TTC549 (cell line): ENCODE data around the gene GRK2.
"Not testable (repeated sequence)": the region's sequence is repeated elsewhere in the genome, so short reads cannot be mapped to it uniquely, and the experiment has no call there.

Experiments
- FAIRE-seq: peaks from 2 replicates; lab custom pipeline; 2012; peaks lifted over from hg19 to GRCh38; lab: Jason Lieb, UNC

GRK2 gene

DNA sequence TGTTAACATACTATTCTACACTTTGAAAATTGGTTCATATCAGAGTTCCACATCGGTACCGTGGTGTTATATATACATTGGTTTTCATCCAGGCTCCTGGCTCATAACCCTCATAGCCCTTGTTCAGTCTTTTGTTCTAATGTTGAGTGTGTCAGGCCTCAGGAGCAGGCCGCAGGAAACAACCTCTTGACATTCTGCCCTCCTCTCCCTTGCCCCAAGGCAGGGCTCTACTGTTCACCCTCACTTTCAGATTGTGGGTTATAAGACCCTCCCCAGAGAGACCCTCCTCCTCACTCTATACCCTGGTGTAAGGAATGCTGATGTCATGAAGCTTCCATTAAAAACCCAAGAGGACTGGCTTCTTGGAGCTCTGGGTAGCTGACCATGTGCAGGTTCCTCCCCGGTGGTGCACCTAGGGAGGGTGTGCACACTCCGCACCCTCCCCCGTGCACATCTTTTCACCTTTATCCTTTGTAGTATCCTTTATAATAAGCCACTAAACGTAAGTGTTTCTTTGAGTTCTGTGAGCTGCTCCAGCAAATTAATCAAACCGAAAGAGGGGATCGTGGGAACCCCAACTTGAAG lies 49.1 kb downstream of the GRK2 start:
- no peak for FAIRE-seq

DNA sequence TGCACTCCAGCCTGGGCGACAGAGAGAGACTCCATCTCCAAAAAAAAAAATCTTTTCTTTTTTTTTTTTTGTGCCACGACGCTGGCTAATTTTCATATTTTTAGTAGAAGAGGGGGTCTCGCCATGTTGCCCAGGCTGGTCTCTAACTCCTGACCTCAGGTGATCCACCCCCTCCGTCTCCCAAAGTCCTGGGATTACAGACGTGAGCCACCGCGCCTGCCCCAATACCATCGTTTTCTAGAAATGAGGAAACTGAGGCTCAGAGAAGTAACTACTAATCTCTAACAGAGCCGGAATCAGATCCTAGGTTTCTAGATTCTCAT lies 50.6 kb downstream of the GRK2 start:
- no peak for FAIRE-seq

DNA sequence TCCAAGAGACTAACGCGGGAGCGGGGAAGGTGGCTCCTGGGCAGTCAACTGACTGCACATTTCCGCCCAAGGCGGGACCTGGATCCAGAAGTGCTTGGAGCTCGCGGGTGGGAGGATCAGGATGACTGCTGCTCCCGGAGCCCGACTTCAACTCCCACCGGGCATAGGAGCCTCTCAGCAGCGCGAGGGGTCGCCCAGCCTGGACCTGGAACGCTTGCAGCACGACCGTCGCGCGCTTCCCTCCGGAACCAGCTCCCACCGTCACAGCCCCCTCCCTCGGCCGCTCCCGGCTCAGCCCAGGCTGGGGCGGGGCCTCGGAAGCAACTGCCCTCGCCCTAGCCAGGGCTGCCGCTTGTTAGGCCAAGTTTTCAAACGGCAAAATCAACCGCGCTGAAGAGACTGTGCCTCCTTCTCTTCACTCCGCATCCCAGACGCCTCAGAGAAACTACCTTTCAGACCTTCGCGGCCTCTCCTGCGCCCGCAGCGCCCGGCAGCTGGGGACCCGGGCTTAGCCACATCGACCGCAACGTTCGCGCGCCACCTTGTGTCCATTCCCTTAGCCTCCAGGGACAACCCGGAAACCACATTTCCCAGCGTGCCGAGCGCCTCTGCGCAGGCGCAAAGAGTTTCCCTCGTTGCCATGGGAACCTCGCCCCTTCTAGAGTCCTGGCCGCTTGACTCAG lies 51.1 kb downstream of the GRK2 start:
- no peak for FAIRE-seq

DNA sequence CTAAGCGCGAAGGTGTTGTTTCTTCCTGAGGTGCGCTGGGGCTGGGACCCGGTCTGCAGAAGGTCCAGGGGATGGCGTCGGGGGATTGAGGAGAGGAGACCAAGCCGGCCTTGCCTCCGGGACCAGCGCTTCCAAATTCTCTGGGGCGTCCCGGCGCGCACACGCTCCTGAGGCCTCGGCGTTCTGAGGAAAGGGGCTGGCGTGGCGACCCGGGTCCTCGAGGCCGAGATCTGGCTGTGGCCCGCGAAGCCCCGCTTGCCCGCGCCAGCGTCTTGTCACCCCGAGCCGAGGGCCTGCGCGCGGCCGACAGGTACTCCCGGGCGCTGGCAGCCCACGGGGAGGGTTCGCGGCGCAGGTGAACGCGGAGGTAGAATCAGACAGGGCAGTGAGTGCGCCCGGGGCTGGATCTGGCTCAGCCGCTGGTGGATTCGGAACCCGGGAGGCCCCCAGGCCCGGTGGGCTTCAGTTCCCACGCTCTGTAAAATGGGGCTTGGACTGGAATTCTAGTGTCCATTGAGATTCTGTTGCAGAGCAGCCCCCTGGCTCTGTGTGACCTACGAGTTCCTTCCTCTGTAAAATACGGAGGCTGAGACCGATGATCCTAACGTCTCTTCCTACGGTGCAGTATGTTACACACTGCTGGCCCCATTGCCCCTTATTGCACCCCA lies 51.7 kb downstream of the GRK2 start:
- FAIRE-seq = no peak

DNA sequence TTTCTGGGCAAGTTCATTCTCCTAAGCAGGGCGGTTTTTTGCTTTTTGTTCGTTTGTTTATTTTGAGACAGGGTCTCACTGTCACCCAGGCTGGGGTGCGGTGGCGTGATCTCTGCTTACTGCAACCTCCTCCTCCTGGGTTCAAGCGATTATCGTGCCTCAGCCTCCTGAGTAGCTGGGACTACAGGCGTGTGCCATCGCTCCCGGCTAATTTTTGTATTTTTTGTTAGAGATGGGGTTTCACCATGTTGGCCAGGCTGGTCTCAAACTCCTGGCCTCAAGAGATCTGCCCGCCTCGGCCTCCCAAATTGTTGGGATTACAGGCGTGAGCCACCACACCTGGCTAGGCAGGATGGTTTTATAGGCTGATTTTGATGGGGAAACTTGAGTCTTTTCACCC lies 52.6 kb downstream of the GRK2 start:
- not testable (repeated sequence) for FAIRE-seq

DNA sequence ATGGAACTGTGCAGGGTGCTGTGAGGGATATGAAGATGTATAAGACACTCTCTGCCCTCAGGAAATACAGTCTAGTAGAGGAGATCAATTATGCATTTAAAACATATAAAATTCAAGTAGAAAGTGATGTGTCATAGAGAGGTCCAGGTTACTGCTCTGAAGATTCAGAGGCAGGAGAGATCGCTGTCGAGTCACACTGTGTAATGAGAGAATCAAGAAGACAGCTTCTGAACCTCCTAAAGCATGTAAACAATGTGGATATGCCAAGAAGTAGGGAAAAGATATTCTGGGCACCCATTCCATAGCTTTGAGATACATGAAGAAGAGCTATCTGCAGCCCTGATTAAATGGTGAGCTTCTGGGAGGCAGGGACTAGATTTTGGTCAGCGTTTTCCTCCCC lies 53.7 kb downstream of the GRK2 start:
- no peak for FAIRE-seq

DNA sequence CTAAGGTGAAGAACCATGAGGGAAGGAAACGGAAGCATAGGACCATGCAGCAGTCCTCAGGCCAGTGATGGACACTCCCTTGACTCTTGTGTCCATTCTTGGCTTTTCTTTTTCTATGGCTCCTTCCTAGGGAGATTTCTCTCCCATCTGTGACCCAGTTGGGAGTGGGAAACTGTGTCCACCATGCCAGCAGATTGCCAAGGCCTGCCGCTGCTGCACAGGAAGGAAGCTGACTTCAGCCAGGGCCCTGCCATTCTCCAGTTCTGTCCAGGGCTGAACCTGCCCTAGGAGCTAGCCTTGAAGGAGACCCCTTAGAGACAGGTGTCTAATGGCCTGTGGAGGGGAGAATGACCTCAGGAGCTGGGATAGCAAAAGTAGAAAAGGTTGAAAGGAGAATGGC lies 54.4 kb downstream of the GRK2 start:
- no peak for FAIRE-seq

DNA sequence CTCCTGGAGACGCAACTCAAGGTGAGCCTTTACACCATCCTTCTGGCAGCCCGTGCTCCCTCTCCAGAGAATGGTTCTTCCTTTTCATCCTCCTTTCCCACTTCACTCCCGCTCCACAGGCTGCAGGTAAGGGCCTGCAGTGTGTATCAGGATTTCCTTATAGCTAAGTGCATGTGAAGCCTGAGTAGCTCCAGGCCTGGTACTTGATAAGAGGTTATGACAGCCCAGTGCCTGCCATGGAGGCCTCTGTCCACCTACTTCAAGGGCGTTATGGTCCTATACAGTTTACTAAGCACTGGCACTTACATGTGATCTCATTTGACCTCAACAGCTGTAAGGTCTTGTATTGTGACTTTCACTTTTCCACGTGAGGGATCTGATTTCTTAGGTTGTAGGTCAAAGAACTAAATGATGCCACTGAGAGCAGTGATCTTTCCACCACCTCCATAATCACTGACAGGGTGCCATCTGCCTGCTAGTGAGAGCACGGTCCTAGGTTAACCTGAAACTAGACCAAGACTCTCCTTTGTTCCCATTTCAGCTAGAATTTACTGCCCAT lies 55.1 kb downstream of the GRK2 start:
- FAIRE-seq = no peak

DNA sequence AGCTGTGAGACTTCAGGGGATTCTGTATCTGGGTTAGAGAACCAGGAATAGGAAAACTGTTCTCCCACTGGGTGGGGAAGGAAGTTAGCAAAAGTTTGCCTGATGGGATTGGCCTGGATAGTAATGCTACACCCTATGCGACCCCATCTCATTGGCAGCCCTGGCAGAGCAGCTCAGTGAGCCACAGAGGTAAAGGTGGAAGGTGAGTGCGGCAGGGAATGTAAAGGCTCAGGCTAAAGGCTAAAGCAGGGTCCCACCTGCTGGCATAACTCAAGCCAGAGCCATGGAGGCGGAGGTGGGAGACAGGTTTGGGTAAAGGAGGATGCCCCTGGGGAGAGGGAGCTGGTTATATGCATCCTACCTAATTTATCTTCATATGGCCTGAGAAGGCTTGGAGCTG lies 55.8 kb downstream of the GRK2 start:
- no peak for FAIRE-seq

DNA sequence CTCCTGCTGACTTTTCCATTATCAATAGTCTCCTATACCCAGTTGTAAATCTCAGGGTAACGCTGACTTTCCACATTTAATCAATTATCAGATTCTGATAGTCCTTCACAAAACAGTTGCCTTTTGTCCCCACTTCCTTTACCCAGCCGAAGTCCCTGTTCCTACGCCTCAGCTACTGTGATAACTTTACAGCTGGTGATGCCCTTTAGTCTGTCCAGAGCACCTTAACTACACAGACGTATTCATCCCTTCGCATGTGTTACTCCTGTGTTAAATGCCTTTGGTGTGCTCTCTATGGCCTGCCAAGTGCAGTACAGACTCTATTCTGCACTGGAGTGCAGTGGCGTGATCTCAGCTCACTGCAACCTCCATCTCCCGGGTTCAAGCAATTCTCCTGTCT lies 57.3 kb downstream of the GRK2 start:
- FAIRE-seq = no peak

DNA sequence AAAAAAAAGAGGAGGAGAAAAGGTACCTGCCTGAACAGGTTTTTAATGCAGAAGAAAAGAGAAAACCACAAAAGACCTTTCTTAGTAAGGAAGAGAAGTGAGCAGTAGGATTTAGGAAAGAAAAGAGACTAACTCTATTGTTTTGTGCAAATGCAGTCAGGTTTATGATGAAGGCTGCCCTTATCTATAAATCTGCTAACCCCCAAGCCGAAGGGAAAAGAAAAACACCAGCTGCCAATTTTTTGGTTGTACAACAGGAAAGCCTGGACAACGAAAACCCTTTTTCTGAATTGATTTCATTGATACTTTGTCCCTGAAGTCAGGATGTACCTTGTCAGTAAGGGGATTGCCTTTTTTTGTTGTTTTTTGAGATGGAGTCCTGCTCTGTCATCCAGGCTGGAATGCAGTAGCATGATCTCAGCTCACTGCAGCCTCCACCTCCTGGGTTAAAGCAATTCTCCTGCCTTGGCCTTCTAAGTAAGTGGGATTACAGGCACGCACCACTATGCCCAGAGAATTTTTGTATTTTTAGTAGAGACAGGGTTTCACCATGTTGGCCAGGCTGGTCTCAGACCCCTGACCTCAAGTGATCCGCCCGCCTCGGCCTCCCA lies 65.9 kb downstream of the GRK2 start:
- no peak for FAIRE-seq
